ENCODE measurements around the gene EHMT1. TPM values are rescaled to one million over a fixed set of nuclear protein-coding genes. Genes with fewer than 3 reads are reported as not detected.

EHMT1 gene
- total RNA-seq, 1 experiment from 2014 or later, result 112 TPM

GRCh38 chr9:137613259-137613658 lies 5.5 kb upstream of the EHMT1 start:
- no peak overlapping the region for H3K56ac ChIP-seq (ENCODE audit: insufficient read length, low read depth, low read length)
- H3K9me3 Mint-ChIP-seq, result no peaks in the 10 kb centered on the region
- no peak overlapping the region for H3K23ac ChIP-seq (ENCODE audit: insufficient read length, low read depth, low read length)
- H3K27me3 ChIP-seq (ENCODE audit: insufficient read depth, low read length), result no peaks in the 10 kb centered on the region
- H2BK20ac ChIP-seq (ENCODE audit: low read depth, low read length, poor library complexity, severe bottlenecking), result no peak overlapping the region
- no peak overlapping the region for H3K27ac ChIP-seq (ENCODE audit: insufficient read length, low read depth, low read length)
- WGBS (ENCODE audit: extremely low coverage, insufficient read length, low lambda C conversion rate), result no CpG with 5 or more reads among the region's 5 CpGs
- no peaks in the 10 kb centered on the region for H3K23me2 ChIP-seq (ENCODE audit: insufficient read length, low read depth, low read length, poor library complexity, severe bottlenecking)
- peaks cover 6% of the 10 kb centered on the region; the same call in 1 of the 2 replicates for H3K79me2 ChIP-seq (ENCODE audit: insufficient read depth, low read length)
- H3K27me3 Mint-ChIP-seq (ENCODE audit: low read depth), result no peaks in the 10 kb centered on the region
- H3K18ac ChIP-seq (ENCODE audit: insufficient read length, low read depth, low read length), result no peak overlapping the region
- H4K91ac ChIP-seq (ENCODE audit: insufficient read length, low read depth, low read length), result no peak overlapping the region
- H3K4me3 Mint-ChIP-seq, result no peak overlapping the region
- H3K9ac ChIP-seq (ENCODE audit: extremely low read depth, insufficient read length, low read length), result no peak overlapping the region
- H2AK5ac ChIP-seq (ENCODE audit: insufficient read length, low read length), result no peak overlapping the region
- peaks cover 5 to 18% (median 11%) of the 10 kb centered on the region in 3 experiments; a peak in 6 of 7 replicates for H3K36me3 Mint-ChIP-seq (ENCODE audit: insufficient read depth in 1 of 3, low read depth in 3 of 3)
- H2BK12ac ChIP-seq (ENCODE audit: insufficient read length, low read depth, low read length), result no peak overlapping the region
- H3K4ac ChIP-seq (ENCODE audit: low read depth, low read length), result no peak overlapping the region
- TF ChIP-seq, protein P1, sequence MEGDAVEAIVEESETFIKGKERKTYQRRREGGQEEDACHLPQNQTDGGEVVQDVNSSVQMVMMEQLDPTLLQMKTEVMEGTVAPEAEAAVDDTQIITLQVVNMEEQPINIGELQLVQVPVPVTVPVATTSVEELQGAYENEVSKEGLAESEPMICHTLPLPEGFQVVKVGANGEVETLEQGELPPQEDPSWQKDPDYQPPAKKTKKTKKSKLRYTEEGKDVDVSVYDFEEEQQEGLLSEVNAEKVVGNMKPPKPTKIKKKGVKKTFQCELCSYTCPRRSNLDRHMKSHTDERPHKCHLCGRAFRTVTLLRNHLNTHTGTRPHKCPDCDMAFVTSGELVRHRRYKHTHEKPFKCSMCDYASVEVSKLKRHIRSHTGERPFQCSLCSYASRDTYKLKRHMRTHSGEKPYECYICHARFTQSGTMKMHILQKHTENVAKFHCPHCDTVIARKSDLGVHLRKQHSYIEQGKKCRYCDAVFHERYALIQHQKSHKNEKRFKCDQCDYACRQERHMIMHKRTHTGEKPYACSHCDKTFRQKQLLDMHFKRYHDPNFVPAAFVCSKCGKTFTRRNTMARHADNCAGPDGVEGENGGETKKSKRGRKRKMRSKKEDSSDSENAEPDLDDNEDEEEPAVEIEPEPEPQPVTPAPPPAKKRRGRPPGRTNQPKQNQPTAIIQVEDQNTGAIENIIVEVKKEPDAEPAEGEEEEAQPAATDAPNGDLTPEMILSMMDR (conservative IDR thresholded peaks at IDR 0.05), result no peak
- no peak overlapping the region for H2AFZ ChIP-seq (ENCODE audit: low read length)
- no peak overlapping the region for H3T11ph ChIP-seq (ENCODE audit: low read length)
- H4K5ac ChIP-seq (ENCODE audit: insufficient read length, low read depth, low read length), result no peak overlapping the region
- H3K4me2 ChIP-seq (ENCODE audit: insufficient read depth, insufficient read length, low read length), result no peak overlapping the region
- H3K27ac Mint-ChIP-seq, result peak overlapping the region in 1 of 3 experiments; percentile 49; a peak in 1 of 7 replicates
- H2BK5ac ChIP-seq (ENCODE audit: insufficient read length, low read length), result no peak overlapping the region
- H2BK15ac ChIP-seq (ENCODE audit: low read depth, low read length), result no peak overlapping the region
- H2BK120ac ChIP-seq (ENCODE audit: low read depth, low read length, poor library complexity, severe bottlenecking), result no peak overlapping the region
- DNase-seq, result no peak
- no peaks in the 10 kb centered on the region for H3K4me1 ChIP-seq (ENCODE audit: insufficient read depth, low read length)
- no peaks in the 10 kb centered on the region for H3K79me1 ChIP-seq (ENCODE audit: insufficient read depth, low read depth, low read length, poor library complexity, severe bottlenecking)
- no peaks in the 10 kb centered on the region for H3K9me3 ChIP-seq (ENCODE audit: control insufficient read depth, low read depth, low read length)
- peaks cover 17 to 22% of the 10 kb centered on the region in 2 experiments for H3K4me1 Mint-ChIP-seq
- H4K8ac ChIP-seq (replicated peaks; ENCODE audit: insufficient read length, low read depth, low read length), result no peak overlapping the region
- no peak overlapping the region; the same call in 1 of the 2 replicates for H3K14ac ChIP-seq (ENCODE audit: insufficient read depth, low read length)
- no peaks in the 10 kb centered on the region for H4K20me1 ChIP-seq (ENCODE audit: control insufficient read depth, insufficient read depth, insufficient read length)

Measured in H9 (cell line).